H1 (cell line): ENCODE data around the gene SLC4A1AP. TPM values are rescaled to one million over a fixed set of nuclear protein-coding genes. Genes with fewer than 3 reads are reported as not detected.

Experiments
- CTCF ChIA-PET: fragments of 300-600 bp; sonication (Branson Sonifier 250); formaldehyde crosslinking; loops from one replicate; lab custom pipeline; 2021; ENCODE audit not compliant: partially characterized antibody; lab: Charles Lee
- POLR2A ChIA-PET: fragments of 300-600 bp; sonication (Branson Sonifier 250); formaldehyde crosslinking; loops from one replicate; lab custom pipeline; 2021; ENCODE audit warnings: inconsistent platforms; ENCODE audit not compliant: partially characterized antibody; lab: Charles Lee
- DNase-seq, 2 experiments: peaks; one replicate each; pipeline versions ENCODE4 v3.0.0 to v3.0.0-alpha.2; 2010 to 2022; ENCODE audit warnings: low spot score in 2 of 2, low read depth in 1 of 2, mixed read lengths in 1 of 2
- FAIRE-seq: peaks from 2 replicates; lab custom pipeline; 2011; peaks lifted over from hg19 to GRCh38; lab: Jason Lieb, UNC
- H2AFZ ChIP-seq: 2 replicates; pipeline ENCODE4 v1.8.1; 2012; ENCODE audit warnings: low read length, inconsistent platforms
- H2AK5ac ChIP-seq: 2 replicates; pipeline ENCODE4 v1.6.1; 2013; ENCODE audit warnings: low read depth, low read length
- H2BK120ac ChIP-seq: replicated peaks from 2 replicates; pipeline ENCODE3; 2013; ENCODE audit warnings: low read depth, low read length, inconsistent platforms
- H2BK12ac ChIP-seq: 2 replicates; pipeline ENCODE4 v1.6.1; 2013; ENCODE audit warnings: low read depth, low read length
- H2BK15ac ChIP-seq: 2 replicates; pipeline ENCODE4 v1.6.1; 2013; ENCODE audit warnings: low read length
- H2BK20ac ChIP-seq: 2 replicates; pipeline ENCODE4 v1.6.1; 2013; ENCODE audit warnings: low read length
- H2BK5ac ChIP-seq: 2 replicates; pipeline ENCODE4 v1.6.1; 2013; ENCODE audit warnings: low read depth, low read length
- H3K14ac ChIP-seq: 2 replicates; pipeline ENCODE4 v1.6.1; 2013; ENCODE audit warnings: inconsistent platforms; ENCODE audit not compliant: insufficient read length
- H3K18ac ChIP-seq: 2 replicates; pipeline ENCODE4 v1.6.1; 2013; ENCODE audit warnings: low read length; ENCODE audit errors: extremely low read depth
- H3K23ac ChIP-seq: 2 replicates; pipeline ENCODE4 v1.6.1; 2013; ENCODE audit warnings: inconsistent platforms; ENCODE audit not compliant: insufficient read length
- H3K23me2 ChIP-seq: 2 replicates; pipeline ENCODE4 v1.6.1; 2013; ENCODE audit warnings: low read depth, low read length
- H3K27ac ChIP-seq: 2 replicates; pipeline ENCODE4 v1.6.1; 2011; ENCODE audit warnings: low read depth, low read length, inconsistent platforms
- H3K27me3 ChIP-seq, 4 experiments: replicated peaks in 1 of 4; 1 replicate in 1 of 4; 2 replicates in 3 of 4; pipeline versions ENCODE4 v1.6.1 to v1.8.1; 2011 to 2013; ENCODE audit warnings: low read length in 3 of 4, mild to moderate bottlenecking in 3 of 4, inconsistent platforms in 2 of 4, mixed read lengths in 2 of 4, moderate library complexity in 1 of 4; ENCODE audit not compliant: control insufficient read depth in 3 of 4, insufficient read depth in 3 of 4; ENCODE audit errors: extremely low read depth in 1 of 4
- H3K36me3 ChIP-seq, 4 experiments: 2 replicates each; pipeline versions ENCODE4 v1.6.1 to v1.8.1; 2011 to 2013; ENCODE audit warnings: mild to moderate bottlenecking in 4 of 4, low read length in 3 of 4, moderate library complexity in 2 of 4, control low read depth in 1 of 4, inconsistent platforms in 1 of 4; ENCODE audit not compliant: insufficient read depth in 4 of 4, control insufficient read depth in 2 of 4
- H3K4ac ChIP-seq: replicated peaks from 2 replicates; pipeline ENCODE3; 2013; ENCODE audit warnings: low read length, low read depth, mixed read lengths, inconsistent platforms; ENCODE audit not compliant: insufficient read length
- H3K4me1 ChIP-seq, 4 experiments: replicated peaks in 1 of 4; 1 replicate in 1 of 4; 2 replicates in 3 of 4; pipeline versions ENCODE4 v1.6.1 to v1.8.1; 2011 to 2013; ENCODE audit warnings: low read length in 3 of 4, inconsistent platforms in 2 of 4, mixed read lengths in 1 of 4; ENCODE audit not compliant: insufficient read depth in 4 of 4, control insufficient read depth in 3 of 4
- H3K4me2 ChIP-seq, 2 experiments: 2 replicates each; pipeline versions ENCODE4 v1.6.1 to v1.8.1; 2011 to 2013; ENCODE audit warnings: low read depth in 2 of 2, low read length in 2 of 2, control low read depth in 1 of 2, inconsistent platforms in 1 of 2, mild to moderate bottlenecking in 1 of 2; ENCODE audit not compliant: insufficient read depth in 1 of 2
- H3K4me3 ChIP-seq, 4 experiments: fragments of 200-600, 300-600 bp in 1 of 4; sonication (generic), shearing (Covaris generic), sonication (Bioruptor Twin) in 1 of 4; 2 replicates each; pipeline versions ENCODE4 v1.5.1 to v1.8.1; 2011 to 2016; ENCODE audit warnings: low read length in 4 of 4, low read depth in 3 of 4, control low read depth in 2 of 4, inconsistent platforms in 2 of 4, mild to moderate bottlenecking in 2 of 4, mixed read lengths in 1 of 4, moderate library complexity in 1 of 4; ENCODE audit not compliant: insufficient read depth in 2 of 4; ENCODE audit errors: extremely low read depth in 1 of 4
- H3K56ac ChIP-seq: replicated peaks from 2 replicates; pipeline ENCODE3; 2013; ENCODE audit warnings: low read depth, mild to moderate bottlenecking, mixed read lengths, low read length, inconsistent platforms; ENCODE audit not compliant: insufficient read length
- H3K79me1 ChIP-seq: 2 replicates; pipeline ENCODE4 v1.6.1; 2013; ENCODE audit warnings: low read depth, low read length, control low read depth
- H3K79me2 ChIP-seq, 2 experiments: 2 replicates each; pipeline versions ENCODE4 v1.6.1 to v1.8.1; 2012 to 2013; ENCODE audit warnings: low read length in 2 of 2, mild to moderate bottlenecking in 2 of 2, inconsistent platforms in 1 of 2; ENCODE audit not compliant: insufficient read depth in 2 of 2, control insufficient read depth in 1 of 2
- H3K9ac ChIP-seq, 4 experiments: replicated peaks in 1 of 4; 1 replicate in 1 of 4; 2 replicates in 3 of 4; pipeline versions ENCODE4 v1.6.1 to v1.8.1; 2011 to 2013; ENCODE audit warnings: low read depth in 3 of 4, low read length in 3 of 4, control low read depth in 2 of 4, mild to moderate bottlenecking in 2 of 4, moderate library complexity in 2 of 4, inconsistent platforms in 1 of 4; ENCODE audit errors: extremely low read depth in 1 of 4
- H3K9me3 ChIP-seq, 2 experiments: 2 replicates each; pipeline versions ENCODE4 v1.6.1 to v1.8.1; 2012 to 2013; ENCODE audit warnings: mild to moderate bottlenecking in 2 of 2, moderate library complexity in 2 of 2, control low read depth in 1 of 2, inconsistent platforms in 1 of 2, low read depth in 1 of 2, low read length in 1 of 2, mixed read lengths in 1 of 2; ENCODE audit not compliant: insufficient read depth in 2 of 2
- H4K20me1 ChIP-seq, 2 experiments: replicated peaks in 1 of 2; 2 replicates each; pipeline versions ENCODE3 to v1.8.1; 2011 to 2013; ENCODE audit warnings: inconsistent platforms in 2 of 2, low read length in 2 of 2, mild to moderate bottlenecking in 1 of 2; ENCODE audit not compliant: insufficient read depth in 2 of 2, control insufficient read depth in 1 of 2
- H4K5ac ChIP-seq: 2 replicates; pipeline ENCODE4 v1.6.1; 2013; ENCODE audit warnings: low read length, low read depth, mixed read lengths, inconsistent platforms; ENCODE audit not compliant: insufficient read length
- H4K8ac ChIP-seq: 2 replicates; pipeline ENCODE4 v1.8.0; 2013; ENCODE audit warnings: mild to moderate bottlenecking, moderate library complexity, low read length, inconsistent platforms; ENCODE audit not compliant: insufficient read depth; ENCODE audit errors: extremely low read depth
- H4K91ac ChIP-seq: replicated peaks from 2 replicates; pipeline ENCODE3; 2013; ENCODE audit warnings: low read length, mixed read lengths, inconsistent platforms; ENCODE audit not compliant: insufficient read length
- E2F6 ChIP-seq: IDR thresholded peaks from 2 replicates; pipeline ENCODE4 v1.6.1; 2012; ENCODE audit warnings: inconsistent platforms
- EGR1 ChIP-seq: IDR thresholded peaks from 2 replicates; pipeline ENCODE4 v1.6.1; 2011; ENCODE audit warnings: low read depth, low read length, borderline replicate concordance
- JUN ChIP-seq: IDR thresholded peaks from 2 replicates; pipeline ENCODE4 v1.6.1; 2011; ENCODE audit warnings: low read depth, mild to moderate bottlenecking, improper control_type of control experiment, low read length
- JUND ChIP-seq: IDR thresholded peaks from 2 replicates; pipeline ENCODE4 v1.6.1; 2011; ENCODE audit warnings: mild to moderate bottlenecking, improper control_type of control experiment, low read length
- NRF1 ChIP-seq: IDR thresholded peaks from 2 replicates; pipeline ENCODE4 v1.6.1; 2011; ENCODE audit warnings: mild to moderate bottlenecking, low read depth, low read length, improper control_type of control experiment
- POU5F1 ChIP-seq: IDR thresholded peaks from 2 replicates; pipeline ENCODE4 v1.6.1; 2011; ENCODE audit warnings: low read depth, mild to moderate bottlenecking, low read length, moderate library complexity
- SRF ChIP-seq: IDR thresholded peaks from 2 replicates; pipeline ENCODE4 v1.6.1; 2011; ENCODE audit warnings: mild to moderate bottlenecking, low read depth, low read length, moderate library complexity
- TEAD4 ChIP-seq: IDR thresholded peaks from 2 replicates; pipeline ENCODE4 v1.6.1; 2012; ENCODE audit warnings: low read depth, low read length, inconsistent platforms, mixed read lengths
- WGBS, 2 experiments: shearing (Covaris generic) in 1 of 2; methylation state at CpG; one replicate each; pipeline versions ENCODE4 v1.1.6 to v1.1.7; 2013 to 2015; ENCODE audit warnings: low lambda C conversion rate in 2 of 2, mixed read lengths in 2 of 2, inconsistent platforms in 1 of 2, low coverage in 1 of 2, missing lambda C conversion rate in 1 of 2; ENCODE audit not compliant: insufficient replicate concordance in 2 of 2, insufficient coverage in 1 of 2, insufficient read length in 1 of 2; ENCODE audit errors: extremely low coverage in 1 of 2, missing lambda C conversion rate in 1 of 2; 5-methylcytosine and 5-hydroxymethylcytosine counted together
- polyA plus RNA-seq, 7 experiments: library from polyadenylated mRNA; depleted of rRNA in 3 of 7; stranded (reverse) in 5 of 7; unstranded in 2 of 7; fragments of >200 nt in 5 of 7; fragments of 200-250 nt in 2 of 7; gene quantifications; 1 replicate in 5 of 7; 2 replicates in 1 of 7; 4 replicates in 1 of 7; pipeline versions ENCODE4 v1.2.1 to v1.2.3, GENCODE V29; 2011 to 2013; ENCODE audit warnings: missing spikeins in 2 of 7, mixed read lengths in 2 of 7
- total RNA-seq: library from RNA; stranded (reverse); fragmentation: NEBNext Ultra II Directional; extraction: Animal tissue kit (Norgen Biotek cat#: 25700); gene quantifications from 2 replicates; pipeline ENCODE4 v1.2.1, GENCODE V29; 2021

The SLC4A1AP gene
- total and polyA plus RNA-seq, 2 of the 8 experiments (the other 6 are each of a cell fraction or from before 2014, with no cell fraction given): 8.1 to 18.4 TPM

GRCh38 chr2:27622921-27623384 is 40.7 kb upstream of the SLC4A1AP start:
- Histone ChIP-seq H3K27me3 (no peaks in the 10 kb centered on the region), H3K79me1 (no peaks in the 10 kb centered on the region), H3K23ac (no peak overlapping the region), H3K36me3 (peaks cover 0 to 43% (median 3%) of the 10 kb centered on the region in 4 experiments; a peak in 3 of 8 replicates), H2BK15ac (no peak overlapping the region), H4K91ac (no peak overlapping the region), H2BK120ac (no peak overlapping the region), H3K27ac (no peak overlapping the region; the same call in 1 of the 2 replicates), H3K23me2 (no peaks in the 10 kb centered on the region), H3K4me3 (no peak overlapping the region; a peak in 1 of 8 replicates), H2BK20ac (no peak overlapping the region), H3K79me2 (no peaks in the 10 kb centered on the region), H3K56ac (no peak overlapping the region), H2AFZ (no peak overlapping the region), H4K8ac (no peak overlapping the region), H2AK5ac (no peak overlapping the region), H3K14ac (no peak overlapping the region), H3K4me2 (no peak overlapping the region), H2BK5ac (no peak overlapping the region), H3K9ac (no peak overlapping the region), H2BK12ac (no peak overlapping the region), H3K9me3 (no peaks in the 10 kb centered on the region), H4K20me1 (no peaks in the 10 kb centered on the region), H4K5ac (no peak overlapping the region), H3K18ac (no peak overlapping the region), H3K4ac (no peak overlapping the region), H3K4me1 (peaks cover 0 to 2% (median under 1%) of the 10 kb centered on the region in 4 experiments; a peak in 3 of 7 replicates)
- ChIA-PET CTCF (interaction anchor here (1.7 kb wide), 1 partner anchor 60 kb away, joined by 5 read pairs; no protein-coding TSS in a partner anchor), POLR2A (interaction anchor here (0.6 to 1.7 kb wide), 6 partner anchors 8 to 266 kb away, joined by 3 to 4 read pairs (median 4); partner anchors contain the start of gene GTF3C2)
- no peak for FAIRE-seq
- TF ChIP-seq POU5F1 (no peak), SRF (no peak), NRF1 (no peak), TEAD4 (peak; percentile 41; the same call in 1 of the 2 replicates), JUND (peak; percentile 90), E2F6 (no peak), JUN (0 out of 2 replicates have a peak, but pooled peaks have one; percentile 51), EGR1 (no peak)
- no peak for DNase-seq
- 53% methylated on average over 3 of the region's 3 CpGs; no CpG with 5 or more reads in 1 of the 2 experiments for WGBS, 2 experiments
